Measurements from ENCODE around the gene LNPK. TPM values are rescaled to one million over a fixed set of nuclear protein-coding genes. Genes with fewer than 3 reads are reported as not detected.

Gene LNPK
- total RNA-seq, 1 experiment from 2014 or later: 43.8 TPM

GRCh38 chr2:175948191-175948590, 53.9 kb downstream of the LNPK start:
- H3K4me3 ChIP-seq: no peak overlapping the region
- CTCF ChIA-PET: interaction anchor here (0.5 kb wide), 1 partner anchor 50 kb away, joined by 7 read pairs; no protein-coding TSS in a partner anchor
- no peaks in the 10 kb centered on the region; the same call in 1 of the 2 replicates for H3K36me3 ChIP-seq (ENCODE audit: low read depth)
- no peaks in the 10 kb centered on the region for H3K27me3 ChIP-seq (ENCODE audit: insufficient read depth, low read depth)
- no peak overlapping the region for H2AFZ ChIP-seq
- H3K9me2 ChIP-seq (ENCODE audit: insufficient read depth): no peaks in the 10 kb centered on the region
- H3K4me1 ChIP-seq (replicated peaks; ENCODE audit: insufficient read depth): no peaks in the 10 kb centered on the region
- intact Hi-C loops (cut with micrococcal nuclease; ENCODE audit: unreplicated experiment): no loop called here
- no peaks in the 10 kb centered on the region for H3K9me3 ChIP-seq (ENCODE audit: insufficient read depth, low read depth)
- H3K79me2 ChIP-seq (ENCODE audit: low read depth): no peaks in the 10 kb centered on the region
- no peak for TF ChIP-seq EZH2 (IDR thresholded peaks at IDR 0.05; ENCODE audit: low read depth)
- TF ChIP-seq, protein P1, sequence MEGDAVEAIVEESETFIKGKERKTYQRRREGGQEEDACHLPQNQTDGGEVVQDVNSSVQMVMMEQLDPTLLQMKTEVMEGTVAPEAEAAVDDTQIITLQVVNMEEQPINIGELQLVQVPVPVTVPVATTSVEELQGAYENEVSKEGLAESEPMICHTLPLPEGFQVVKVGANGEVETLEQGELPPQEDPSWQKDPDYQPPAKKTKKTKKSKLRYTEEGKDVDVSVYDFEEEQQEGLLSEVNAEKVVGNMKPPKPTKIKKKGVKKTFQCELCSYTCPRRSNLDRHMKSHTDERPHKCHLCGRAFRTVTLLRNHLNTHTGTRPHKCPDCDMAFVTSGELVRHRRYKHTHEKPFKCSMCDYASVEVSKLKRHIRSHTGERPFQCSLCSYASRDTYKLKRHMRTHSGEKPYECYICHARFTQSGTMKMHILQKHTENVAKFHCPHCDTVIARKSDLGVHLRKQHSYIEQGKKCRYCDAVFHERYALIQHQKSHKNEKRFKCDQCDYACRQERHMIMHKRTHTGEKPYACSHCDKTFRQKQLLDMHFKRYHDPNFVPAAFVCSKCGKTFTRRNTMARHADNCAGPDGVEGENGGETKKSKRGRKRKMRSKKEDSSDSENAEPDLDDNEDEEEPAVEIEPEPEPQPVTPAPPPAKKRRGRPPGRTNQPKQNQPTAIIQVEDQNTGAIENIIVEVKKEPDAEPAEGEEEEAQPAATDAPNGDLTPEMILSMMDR (conservative IDR thresholded peaks at IDR 0.05): no peak
- BruUV-seq (replicated peaks): no TSS peak
- H4K20me1 ChIP-seq (ENCODE audit: insufficient read depth): 0 out of 2 replicates have a peak, but pooled peaks cover 4% of the 10 kb centered on the region
- no peak overlapping the region for H3K27ac ChIP-seq
- POLR2A ChIA-PET (ENCODE audit: unreplicated experiment): no interaction called here
- H3K4me2 ChIP-seq: no peak overlapping the region
- no peaks in the 10 kb centered on the region for H3F3A ChIP-seq (ENCODE audit: insufficient read depth, low read depth)
- no peak for DNase-seq

DNA sequence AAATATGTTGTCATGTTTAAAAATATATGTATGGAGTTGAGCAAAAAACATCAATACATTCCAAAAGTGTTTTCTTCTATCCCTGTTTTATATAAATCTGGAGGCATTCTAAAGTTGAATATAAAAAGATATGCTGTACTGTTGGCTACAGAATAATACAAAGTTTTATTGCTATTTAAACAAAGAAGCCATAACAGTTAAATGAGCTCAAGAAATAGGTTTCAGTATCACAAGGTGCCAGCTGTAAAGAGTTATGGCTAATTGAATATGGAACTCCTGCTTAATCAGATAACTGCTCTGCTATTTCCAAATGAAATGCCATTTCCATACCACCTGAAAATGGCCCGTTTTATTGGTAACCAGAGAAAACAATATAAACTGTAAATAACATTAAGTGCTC, 55.0 kb downstream of the LNPK start:
- H3K4me2 ChIP-seq: no peak overlapping the region
- BruUV-seq (replicated peaks): no TSS peak
- ChIA-PET POLR2A (ENCODE audit: unreplicated experiment) (no interaction called here), CTCF (no interaction called here)
- no peaks in the 10 kb centered on the region for H3K9me2 ChIP-seq (ENCODE audit: insufficient read depth)
- no peaks in the 10 kb centered on the region for H3F3A ChIP-seq (ENCODE audit: insufficient read depth, low read depth)
- intact Hi-C loops (cut with micrococcal nuclease; ENCODE audit: unreplicated experiment): no loop called here
- H3K27me3 ChIP-seq (ENCODE audit: insufficient read depth, low read depth): no peaks in the 10 kb centered on the region
- H2AFZ ChIP-seq: no peak overlapping the region
- H3K4me1 ChIP-seq (replicated peaks; ENCODE audit: insufficient read depth): no peaks in the 10 kb centered on the region
- TF ChIP-seq, protein P1 (conservative IDR thresholded peaks at IDR 0.05): no peak
- H3K27ac ChIP-seq: no peak overlapping the region
- no peaks in the 10 kb centered on the region for H3K79me2 ChIP-seq (ENCODE audit: low read depth)
- H3K9me3 ChIP-seq (ENCODE audit: insufficient read depth, low read depth): no peaks in the 10 kb centered on the region
- 0 out of 2 replicates have a peak, but pooled peaks cover 4% of the 10 kb centered on the region for H4K20me1 ChIP-seq (ENCODE audit: insufficient read depth)
- DNase-seq: no peak
- H3K36me3 ChIP-seq (ENCODE audit: low read depth): no peaks in the 10 kb centered on the region; the same call in 1 of the 2 replicates
- no peak overlapping the region for H3K4me3 ChIP-seq

DNA sequence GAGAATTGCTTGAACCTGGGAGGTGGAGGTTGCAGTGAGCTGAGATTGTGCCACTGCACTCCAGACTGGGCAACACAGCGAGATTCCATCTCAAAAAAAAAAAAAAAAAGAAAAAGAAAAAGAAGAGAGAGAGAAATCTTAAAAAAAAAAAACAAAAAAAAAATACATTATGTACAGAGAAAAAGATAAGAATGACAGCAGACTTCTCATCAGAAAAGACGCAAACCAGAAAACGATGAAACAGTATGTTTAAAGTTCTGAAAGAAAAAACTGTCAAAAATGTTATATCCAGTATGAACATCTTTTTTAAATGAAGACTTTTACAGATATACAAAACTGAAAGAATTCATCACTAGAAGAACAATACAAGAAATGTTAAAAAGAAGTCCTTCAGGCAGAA, 60.4 kb downstream of the LNPK start:
- Histone ChIP-seq H3K36me3 (ENCODE audit: low read depth) (no peaks in the 10 kb centered on the region), H3K4me1 (replicated peaks; ENCODE audit: insufficient read depth) (no peaks in the 10 kb centered on the region), H3K9me2 (ENCODE audit: insufficient read depth) (no peaks in the 10 kb centered on the region), H3K27ac (no peak overlapping the region), H4K20me1 (ENCODE audit: insufficient read depth) (no peaks in the 10 kb centered on the region), H3K4me2 (no peak overlapping the region), H3K27me3 (ENCODE audit: insufficient read depth, low read depth) (no peaks in the 10 kb centered on the region), H3K79me2 (ENCODE audit: low read depth) (no peaks in the 10 kb centered on the region), H3K4me3 (no peak overlapping the region), H2AFZ (no peak overlapping the region), H3K9me3 (ENCODE audit: insufficient read depth, low read depth) (0 out of 2 replicates have a peak, but pooled peaks cover 6% of the 10 kb centered on the region), H3F3A (ENCODE audit: insufficient read depth, low read depth) (no peaks in the 10 kb centered on the region)
- DNase-seq: no peak
- ChIA-PET CTCF (no interaction called here), POLR2A (ENCODE audit: unreplicated experiment) (no interaction called here)
- TF ChIP-seq, protein P1 (conservative IDR thresholded peaks at IDR 0.05): no peak
- no peak for TF ChIP-seq EZH2 (IDR thresholded peaks at IDR 0.05; ENCODE audit: low read depth)
- no TSS peak for BruUV-seq (replicated peaks)
- intact Hi-C loops (cut with micrococcal nuclease; ENCODE audit: unreplicated experiment): no loop called here

Measured in PC-9 (cell line).